ENCODE data around the gene C9orf153.
"Not testable (repeated sequence)": the region's sequence is repeated elsewhere in the genome, so short reads cannot be mapped to it uniquely, and the experiment has no call there.

The C9orf153 gene

DNA sequence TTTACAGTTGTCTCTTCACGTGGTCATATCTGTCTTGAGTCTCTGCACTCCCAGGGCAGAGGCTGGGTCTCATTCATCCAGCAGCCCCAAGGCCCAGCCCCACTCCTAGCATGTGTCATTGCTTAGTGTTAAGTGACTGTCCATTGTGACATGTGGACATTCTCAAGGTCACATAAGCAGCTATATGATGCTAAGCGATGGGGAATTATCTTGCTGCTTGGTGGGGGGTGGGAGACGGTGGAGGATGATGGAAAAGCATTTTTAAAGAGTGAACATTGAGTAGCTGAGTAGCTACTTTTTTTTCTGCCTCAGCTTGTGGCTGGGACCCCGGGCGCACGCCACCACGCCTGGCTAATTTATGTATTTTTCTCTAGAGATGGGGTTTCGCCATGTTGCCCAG lies at the start of gene C9orf153:
TSS of gene C9orf153 (minus strand) at position 101 of the 400 bp plus-strand sequence. CDS start 30,054 bp downstream, outside the sequence.
- no peak for DNase-seq (ENCODE audit: low spot score)

- no peak for DNase-seq (ENCODE audit: low spot score)
These were observed 49.2 kb upstream of the C9orf153 start for GRCh38 chr9:86308687-86309086.

DNA sequence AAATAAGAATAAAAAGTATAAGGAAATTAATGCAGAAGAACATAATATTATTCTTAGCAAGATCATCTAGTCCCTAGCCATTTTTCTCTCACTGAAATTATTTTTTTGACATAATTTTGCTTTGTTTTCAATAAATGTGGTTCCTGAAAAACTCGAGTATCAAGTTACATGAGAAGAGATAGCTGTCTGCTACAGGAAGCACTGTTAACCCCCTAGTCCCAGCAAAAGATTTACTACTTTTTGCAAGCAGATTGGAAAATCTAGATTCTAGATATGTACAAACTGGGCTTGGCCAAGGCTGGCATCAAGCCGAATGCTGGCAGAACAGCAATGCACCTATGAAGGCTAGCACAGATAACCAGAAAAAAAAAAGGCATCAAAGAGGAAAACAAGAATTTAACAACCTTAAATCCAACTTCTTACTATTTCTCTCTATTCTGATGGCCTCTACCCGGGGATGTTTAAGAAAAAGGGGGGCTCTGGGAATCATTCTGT lies 44.8 kb upstream of the C9orf153 start:
- DNase-seq (ENCODE audit: low spot score), result no peak

DNA sequence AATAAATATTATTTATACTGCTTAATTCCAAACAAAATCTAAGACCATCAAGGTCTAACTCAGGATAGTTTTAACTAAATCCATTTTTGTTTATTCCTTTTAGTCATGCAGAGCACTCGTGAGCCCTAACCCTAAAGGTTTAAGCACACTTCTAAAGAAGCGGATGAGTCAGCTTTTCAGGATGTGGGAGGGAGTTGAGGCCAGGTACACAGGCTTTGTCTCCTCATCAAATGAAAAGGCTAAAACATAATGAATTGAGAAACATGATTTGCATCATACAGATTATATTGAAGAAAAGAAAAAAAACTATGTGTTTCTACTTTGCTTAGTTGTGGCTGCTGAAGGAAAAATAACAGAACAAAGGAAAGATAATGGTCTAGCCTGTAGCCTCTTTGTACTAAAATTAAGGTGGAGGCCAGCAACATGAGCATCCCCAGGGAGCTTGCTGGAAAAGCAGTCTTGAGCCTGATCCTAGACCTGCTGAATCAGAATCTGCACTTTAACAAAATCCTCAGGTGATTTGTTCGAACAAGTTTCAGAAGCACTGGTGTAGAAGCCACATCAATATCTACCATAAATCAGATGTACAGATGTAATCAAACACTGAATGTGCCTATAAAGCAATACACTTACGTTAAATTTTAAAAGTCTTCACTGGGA lies 44.0 kb upstream of the C9orf153 start:
- no peak for DNase-seq (ENCODE audit: low spot score)

DNA sequence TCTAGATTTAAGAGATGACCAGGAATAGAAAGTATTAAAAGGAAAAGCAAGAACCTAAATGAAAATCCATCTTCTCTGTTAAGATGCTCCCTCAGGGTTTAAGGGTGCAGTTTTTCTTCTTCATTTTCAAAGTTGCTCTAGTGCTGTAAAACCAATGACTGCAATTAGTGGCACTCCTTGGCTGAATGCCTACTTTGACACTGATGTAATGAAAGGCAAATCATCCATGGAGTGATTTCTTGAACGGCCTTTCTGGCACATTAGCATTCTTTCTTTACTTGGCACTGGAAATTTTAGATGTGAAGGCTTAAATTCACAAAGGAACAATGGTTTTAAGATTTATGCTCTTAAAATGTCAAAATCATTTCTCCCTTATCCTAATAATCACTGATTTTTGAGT lies 42.2 kb upstream of the C9orf153 start:
- no peak for DNase-seq (ENCODE audit: low spot score)

DNA sequence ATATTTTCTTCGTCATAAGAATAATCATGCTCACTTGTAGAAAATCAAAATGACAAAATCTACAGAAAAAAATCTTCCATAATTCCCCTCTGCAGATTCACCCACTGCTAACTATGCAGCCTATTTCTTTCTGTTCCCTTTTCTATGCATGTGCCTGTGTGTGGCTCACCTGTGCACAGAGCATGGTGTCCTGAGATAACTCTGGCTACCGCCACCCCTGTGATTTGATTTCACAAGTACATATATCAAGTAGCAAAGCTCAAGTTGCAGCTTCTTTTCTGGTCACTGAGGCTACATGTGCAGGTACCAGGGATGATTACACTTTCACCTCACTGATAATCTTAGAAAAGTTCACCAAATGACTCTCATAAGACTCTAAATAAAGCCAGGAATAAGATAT lies 41.2 kb upstream of the C9orf153 start:
- no peak for DNase-seq (ENCODE audit: low spot score)

GRCh38 chr9:86298873-86299272 lies 39.4 kb upstream of the C9orf153 start:
- DNase-seq (ENCODE audit: low spot score), result no peak

DNA sequence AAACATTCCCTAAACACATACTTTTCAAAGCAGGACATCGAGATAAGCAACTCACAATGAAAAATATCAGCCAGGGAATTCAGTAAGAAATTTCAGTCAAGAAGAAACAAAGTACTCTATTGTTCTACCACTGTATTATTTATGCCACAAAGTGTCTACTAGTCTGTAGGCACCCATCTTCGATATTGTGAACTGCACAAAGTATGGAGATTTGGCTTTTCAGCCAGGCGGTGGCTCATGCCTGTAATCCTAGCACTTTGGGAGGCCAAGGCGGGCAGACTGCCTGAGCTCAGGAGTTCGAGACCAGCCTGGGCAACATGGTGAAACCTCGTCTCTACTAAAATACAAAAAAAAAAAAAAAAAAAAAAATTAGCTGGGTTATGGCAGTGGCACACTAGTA lies 30.9 kb upstream of the C9orf153 start:
- DNase-seq (ENCODE audit: low spot score), result not testable (repeated sequence)

DNA sequence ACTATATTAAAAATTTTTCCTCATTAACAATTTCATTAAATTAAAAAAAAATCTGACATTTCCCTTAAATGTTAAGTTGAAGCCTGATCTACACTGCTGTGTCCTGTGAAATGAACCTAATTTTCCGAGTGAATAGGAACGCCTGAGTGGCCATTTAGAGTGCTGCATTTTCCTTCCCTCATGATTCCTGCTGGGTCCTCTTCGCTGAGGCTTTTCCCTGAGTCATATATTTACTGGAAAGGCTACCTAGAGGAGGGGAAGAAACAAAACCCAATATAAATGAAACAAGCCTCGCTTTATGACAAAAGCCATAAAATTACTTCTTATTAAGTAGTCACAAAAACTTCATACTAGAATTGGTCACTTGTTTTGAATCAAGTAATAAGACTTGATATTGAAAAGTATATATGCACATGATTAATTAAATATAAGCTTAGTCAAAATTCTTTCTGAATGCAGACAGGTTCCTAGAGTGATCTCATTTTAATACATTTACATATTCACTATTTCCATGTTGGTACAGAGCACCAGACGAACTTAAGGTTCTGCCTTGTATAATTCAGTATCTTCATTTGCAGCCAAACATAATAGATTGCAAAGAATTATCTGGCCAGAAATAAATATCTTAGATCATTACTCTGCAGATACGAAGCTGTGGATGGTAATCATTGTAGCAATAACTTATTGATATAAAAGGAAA lies 29.2 kb upstream of the C9orf153 start:
- DNase-seq (ENCODE audit: low spot score), result no peak

- peak; percentile 63 for DNase-seq (ENCODE audit: low spot score)
These were observed 27.6 kb upstream of the C9orf153 start for GRCh38 chr9:86287013-86287412.

GRCh38 chr9:86286278-86286677 lies 26.8 kb upstream of the C9orf153 start:
- DNase-seq (ENCODE audit: low spot score), result no peak

- no peak for DNase-seq (ENCODE audit: low spot score)
These were observed 25.8 kb upstream of the C9orf153 start for GRCh38 chr9:86285261-86285660.

DNA sequence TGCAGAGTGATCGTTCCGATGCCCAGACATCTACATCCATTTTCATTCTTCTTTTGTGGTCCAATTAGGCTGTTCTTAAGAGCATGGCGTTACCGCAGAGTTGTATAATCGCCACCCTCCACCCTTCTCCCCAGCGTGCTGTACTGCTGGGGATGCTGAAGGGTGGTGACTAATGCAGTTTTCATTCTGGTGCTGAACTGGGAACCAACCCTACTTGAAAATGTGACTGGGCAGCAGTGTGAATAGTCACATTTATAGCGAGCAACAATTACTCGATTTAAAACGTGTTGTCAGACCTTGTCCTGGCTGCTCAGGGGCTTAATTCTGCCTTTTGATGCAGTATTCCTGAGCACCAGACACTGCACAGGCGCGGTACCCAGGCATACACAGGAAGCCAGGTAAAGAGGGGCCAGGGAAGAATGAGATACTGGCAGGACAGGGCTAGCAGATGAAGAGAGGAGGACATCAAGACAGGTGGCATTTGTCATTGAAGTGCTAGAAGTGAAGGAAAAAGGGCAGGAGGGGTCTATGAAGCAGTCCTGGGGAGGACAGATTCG lies 23.6 kb upstream of the C9orf153 start:
- DNase-seq (ENCODE audit: low spot score), result no peak

DNA sequence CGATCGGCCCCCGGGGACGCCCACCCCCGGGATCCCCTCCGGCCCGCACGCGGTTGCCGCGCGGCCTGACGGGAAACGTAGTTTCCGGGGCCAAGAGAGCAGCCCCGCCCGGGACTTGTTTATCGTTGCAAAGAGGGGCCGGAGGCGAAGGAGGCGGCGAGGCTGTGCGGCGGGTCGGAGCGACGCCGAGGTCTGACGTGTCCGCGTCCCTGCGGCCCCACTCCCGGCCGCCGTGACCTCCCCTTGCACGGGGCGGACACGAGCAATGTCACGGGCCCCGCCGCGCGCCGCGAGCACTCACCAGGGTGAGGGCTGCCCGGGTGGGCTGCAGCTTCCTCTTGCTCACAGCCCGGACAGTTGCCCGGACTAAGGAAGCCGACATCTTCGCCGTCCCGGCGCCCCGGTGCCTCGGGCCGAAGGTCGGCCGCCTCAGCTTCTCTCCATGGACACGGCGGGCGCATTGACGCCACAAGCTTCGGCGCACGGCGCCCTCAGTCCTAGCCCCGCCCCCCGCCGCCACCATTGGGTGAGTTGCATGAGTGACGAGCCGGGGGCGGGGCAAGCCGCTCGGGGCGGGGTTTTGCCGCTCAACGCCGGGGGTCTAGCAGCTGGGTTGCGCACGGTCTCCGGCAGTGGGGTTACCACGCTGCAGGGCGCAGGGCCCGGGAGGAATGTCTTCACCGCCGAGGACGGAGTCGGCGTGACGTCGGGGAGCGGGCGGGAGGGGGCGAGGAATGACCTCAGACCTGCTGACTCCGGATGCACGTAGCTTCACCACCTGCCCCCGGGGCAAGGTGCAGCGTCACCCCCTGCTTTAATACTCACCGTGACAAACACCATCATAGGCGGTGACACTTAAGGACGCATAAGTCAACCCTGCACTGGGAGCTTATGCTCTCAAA lies 22.9 kb upstream of the C9orf153 start, which contains the start of gene ISCA1:
TSS of gene ISCA1 (minus strand) at position 462 of the 902 bp plus-strand sequence. CDS start at position 382, 80 bp downstream.
- peak; percentile 90 for DNase-seq (ENCODE audit: low spot score)

DNA sequence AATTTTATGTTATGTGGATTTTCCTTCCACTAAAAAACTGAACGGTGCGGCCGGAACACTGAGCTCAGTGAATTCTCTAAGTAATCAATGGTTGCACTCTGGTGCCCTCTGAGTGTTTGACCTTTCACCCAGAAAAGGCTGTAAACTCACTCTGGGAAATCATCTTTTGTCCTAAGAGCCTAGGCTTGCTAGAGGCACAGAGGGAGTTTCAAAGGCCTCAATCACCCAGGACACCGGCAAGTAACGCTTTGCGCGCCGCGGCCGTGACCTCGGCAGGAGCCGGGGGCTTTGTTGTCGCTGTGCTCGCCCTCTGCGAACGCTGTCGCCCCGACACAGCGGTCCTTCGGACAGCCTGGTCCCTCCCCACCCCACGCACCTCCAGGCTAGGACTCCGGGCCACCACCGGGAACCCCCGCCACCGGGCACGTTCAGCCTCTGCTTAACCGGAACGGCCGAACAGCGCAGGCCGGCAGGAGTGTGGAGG lies 22.2 kb upstream of the C9orf153 start:
- DNase-seq (ENCODE audit: low spot score), result peak; percentile 53

DNA sequence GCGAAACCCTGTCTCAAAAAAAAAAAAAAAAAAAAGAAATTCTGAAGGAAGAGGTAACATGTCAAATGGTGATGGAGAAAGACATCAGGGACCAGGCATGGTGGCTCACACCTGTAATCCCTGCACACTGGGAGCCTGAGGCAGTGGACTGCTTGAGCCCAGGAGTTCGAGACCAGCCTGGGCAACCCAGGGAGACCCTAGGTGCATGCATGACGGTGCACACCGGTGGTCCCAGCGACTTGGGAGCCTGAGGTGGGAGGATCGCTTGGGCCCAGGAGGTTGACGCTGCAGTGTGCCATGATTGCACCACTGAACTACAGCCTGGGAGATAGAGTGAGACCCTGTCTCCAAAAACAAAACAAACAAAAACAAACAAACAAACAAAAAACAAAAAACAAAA lies 21.1 kb upstream of the C9orf153 start:
- no peak for DNase-seq (ENCODE audit: low spot score)

GRCh38 chr9:86279839-86280238 lies 20.4 kb upstream of the C9orf153 start:
- DNase-seq (ENCODE audit: low spot score), result no peak

DNA sequence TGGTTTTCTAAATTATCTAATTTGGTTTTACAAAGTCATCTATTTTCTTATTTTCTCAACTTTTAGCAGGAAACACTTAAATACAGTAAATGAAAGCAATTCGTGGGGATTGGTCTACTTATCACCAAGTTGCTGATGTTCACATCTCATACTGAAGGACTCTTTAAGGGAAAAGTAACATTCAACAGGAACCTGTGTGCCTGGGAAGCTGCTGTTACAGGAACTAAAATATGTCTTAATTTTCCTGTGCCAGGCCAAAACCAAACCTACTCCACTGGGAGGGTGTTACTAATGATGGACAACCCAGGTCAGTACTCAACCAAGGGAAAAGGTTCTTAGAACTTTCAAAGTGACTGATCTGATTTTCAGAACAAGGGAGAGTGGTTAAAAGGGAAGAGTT lies 17.6 kb upstream of the C9orf153 start:
- no peak for DNase-seq (ENCODE audit: low spot score)

GRCh38 chr9:86275962-86276361 lies 16.5 kb upstream of the C9orf153 start:
- DNase-seq (ENCODE audit: low spot score), result no peak

DNA sequence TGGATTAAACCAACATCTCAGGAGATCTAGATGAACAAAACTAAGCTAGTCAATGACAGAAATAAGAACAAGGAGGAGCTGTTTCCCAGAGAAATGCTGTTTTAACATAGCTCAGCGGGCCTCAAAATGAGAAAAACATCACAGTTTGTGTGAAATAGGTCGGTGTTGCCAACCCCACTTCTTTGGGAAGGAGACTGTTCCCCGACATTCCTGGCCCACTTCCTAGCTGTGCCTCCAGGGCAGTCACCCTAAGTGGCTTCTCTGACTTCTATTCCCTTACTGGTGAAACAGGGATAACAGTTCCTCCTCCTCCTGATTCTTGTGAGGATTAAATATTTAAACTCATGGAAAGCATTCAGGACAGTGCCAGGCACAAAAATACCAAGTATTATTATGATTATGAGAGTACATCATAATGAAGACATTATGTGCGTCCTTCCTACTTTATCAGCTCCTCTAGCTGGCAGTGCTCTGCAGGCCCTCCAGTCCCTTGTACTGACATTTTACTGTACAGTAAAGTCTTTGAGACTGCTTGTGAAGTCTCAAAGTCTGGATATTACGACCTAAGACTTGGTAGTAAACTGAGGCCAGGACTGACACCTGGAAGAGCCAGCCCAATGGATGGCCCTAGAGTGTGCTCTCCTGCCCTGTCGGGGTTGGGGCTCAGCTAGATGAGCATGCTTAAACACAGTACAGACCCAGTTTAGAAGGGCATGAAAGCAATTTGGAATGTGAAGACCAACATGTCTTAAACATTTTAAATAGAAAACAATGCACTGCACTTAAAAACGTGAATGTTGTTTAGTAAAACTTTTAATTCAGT lies 15.6 kb upstream of the C9orf153 start:
- DNase-seq (ENCODE audit: low spot score), result no peak

DNA sequence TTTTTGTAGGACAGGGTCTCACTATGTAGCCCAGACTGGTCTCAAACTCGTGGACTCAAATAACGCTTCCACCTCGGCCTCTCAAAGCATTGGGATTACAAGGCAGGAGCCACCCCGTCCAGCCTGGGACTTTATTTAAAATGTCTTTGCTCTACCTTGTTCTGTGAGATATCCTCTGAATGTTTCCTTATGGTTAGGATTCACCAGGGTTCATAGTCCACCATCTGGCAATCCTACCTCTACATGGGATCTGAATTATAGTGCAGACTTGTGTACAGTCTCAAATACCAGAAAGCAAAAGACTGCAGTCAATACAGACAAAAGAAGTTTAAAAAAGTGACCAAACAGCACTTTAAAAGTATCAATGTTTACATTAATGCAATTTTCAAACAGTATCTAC lies 12.8 kb upstream of the C9orf153 start:
- DNase-seq (ENCODE audit: low spot score), result no peak

Data from HuH-7 (cell line).